T-helper 2 cell (primary cell): ENCODE results near the gene TBCD.

ENCODE experiments used
- DNase-seq, 5 experiments: peaks; one replicate each; pipeline versions ENCODE4 v3.0.0 to v3.0.0-alpha.2; 2012 to 2022

The TBCD gene

DNA sequence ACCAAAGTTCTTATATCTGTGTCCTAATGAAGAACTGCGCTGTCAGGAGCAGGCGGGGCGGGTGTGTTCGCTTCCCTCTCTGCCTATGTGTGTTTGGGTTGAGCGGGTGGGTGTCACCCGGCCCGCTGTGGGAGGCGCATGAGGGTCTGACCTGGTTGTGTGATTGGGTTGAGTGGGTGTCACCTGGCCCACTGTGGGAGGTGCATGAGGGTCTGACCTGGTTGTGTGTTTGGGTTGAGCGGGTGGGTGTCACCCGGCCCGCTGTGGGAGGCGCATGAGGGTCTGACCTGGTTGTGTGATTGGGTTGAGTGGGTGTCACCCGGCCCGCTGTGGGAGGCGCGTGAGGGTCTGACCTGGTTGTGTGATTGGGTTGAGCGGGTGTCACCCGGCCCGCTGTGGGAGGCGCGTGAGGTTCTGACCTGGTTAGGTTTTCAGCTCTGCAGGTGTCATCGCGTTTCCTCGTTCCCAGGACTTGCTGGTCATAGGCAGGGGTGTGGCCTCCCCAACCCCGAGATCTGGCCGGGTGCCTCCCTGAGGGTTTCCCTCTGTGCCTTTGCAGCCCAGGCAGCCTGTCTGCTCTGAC is 157.5 kb downstream of the TBCD start:
- DNase-seq, result peak in 1 of 5 experiments; percentile 94

GRCh38 chr17:82910041-82910481 is 158.2 kb downstream of the TBCD start:
- DNase-seq, result no peak

- no peak for DNase-seq
These were observed 158.9 kb downstream of the TBCD start for GRCh38 chr17:82910770-82911169.

DNA sequence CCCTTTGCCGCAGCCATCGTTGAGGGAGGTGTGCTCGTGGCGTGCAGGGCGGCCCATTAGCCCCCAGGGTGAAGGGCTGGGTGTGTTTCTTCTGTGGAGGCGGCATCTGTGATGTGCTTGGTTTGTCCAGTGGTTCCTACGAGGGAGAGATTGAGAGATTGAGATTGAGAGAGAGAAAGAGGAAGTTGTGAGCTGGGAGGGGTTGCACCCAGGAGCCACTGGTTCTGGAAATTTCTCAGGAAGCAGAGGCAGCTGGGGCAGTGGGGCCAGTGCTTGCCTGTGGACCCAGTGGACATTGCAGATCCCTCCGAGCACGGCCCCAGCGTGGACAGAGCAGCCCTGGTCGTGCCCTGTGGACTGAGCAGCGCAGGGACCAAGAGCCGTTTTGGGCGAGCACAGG is 160.0 kb downstream of the TBCD start:
- DNase-seq, result no peak

DNA sequence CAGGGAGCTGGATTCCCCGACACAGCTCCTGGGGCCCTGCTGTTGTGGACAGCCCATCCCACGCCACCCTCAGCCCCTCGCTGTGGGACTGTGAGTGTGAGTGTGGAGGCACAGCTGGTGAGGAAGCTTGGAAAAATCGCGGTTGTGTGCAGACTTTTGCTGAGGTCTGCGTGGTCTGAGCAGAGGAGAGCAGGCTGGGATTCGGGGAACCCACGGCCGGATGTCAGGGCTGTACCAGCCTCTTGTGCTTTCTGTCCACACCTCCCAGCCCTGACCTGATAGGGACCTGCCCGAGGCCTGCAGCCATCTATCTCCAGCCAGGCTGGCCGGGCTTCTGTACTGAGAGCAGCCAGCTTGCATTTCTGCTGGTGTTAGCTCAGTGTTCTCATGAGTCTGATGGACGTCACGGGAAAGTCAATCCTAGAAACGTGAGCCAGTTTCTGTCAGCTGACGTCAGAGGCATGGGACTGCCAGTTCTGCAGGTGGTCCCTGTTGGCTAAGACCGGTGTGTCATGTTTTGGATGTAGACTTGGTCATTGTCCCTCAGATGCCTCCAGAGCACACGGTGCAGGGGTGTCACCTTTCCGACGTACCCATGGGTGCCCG is 160.7 kb downstream of the TBCD start:
- DNase-seq, result no peak

GRCh38 chr17:82913304-82914043 is 161.6 kb downstream of the TBCD start:
- DNase-seq, result no peak

GRCh38 chr17:82914375-82914774 is 162.5 kb downstream of the TBCD start:
- DNase-seq, result no peak

- no peak for DNase-seq
These were observed 163.3 kb downstream of the TBCD start for GRCh38 chr17:82915010-82915756.

DNA sequence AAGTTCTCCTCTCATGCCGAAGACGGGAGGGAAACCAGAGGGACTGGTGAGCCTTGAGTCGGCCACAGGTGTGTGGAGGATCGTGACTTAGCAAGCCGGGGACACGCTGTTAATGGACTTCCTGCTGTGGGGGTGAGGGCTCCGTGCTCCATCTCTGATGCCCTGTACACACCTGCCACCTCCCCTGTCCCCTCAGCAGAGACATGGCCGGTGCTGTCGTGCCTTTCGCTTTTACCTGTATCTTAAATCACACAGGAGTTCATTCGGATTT is 163.8 kb downstream of the TBCD start:
- no peak for DNase-seq

DNA sequence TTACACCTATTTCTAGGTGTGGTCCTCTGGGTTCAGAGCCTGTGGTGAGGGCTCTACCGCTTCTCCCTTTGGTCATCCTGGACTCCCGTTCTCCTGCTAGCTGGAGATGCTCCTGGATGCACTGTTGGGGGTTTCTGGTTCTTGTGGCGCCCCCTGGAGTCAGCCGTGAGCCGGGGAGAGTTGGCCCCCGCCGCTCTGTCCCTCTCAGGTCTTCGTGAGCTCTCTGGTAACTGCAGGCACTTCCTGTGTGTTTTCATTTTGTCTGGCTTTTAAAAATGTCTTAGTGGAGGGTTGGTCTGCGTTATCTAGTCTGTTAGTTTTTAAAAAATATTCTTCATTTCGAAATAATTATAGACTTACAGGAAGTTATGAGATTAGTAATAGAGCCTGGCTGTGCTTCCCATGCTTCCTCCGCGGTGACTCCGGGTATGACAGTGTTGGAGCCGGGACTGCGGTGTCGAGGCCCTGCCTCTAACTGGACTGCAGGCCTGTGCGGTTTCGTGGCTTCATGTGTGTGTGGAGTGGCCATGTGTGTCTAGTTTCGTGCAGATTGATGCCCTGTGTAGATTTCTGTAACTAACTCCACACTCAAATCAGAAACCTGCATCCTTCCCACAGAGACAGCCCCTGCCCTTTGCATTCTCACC is 166.0 kb downstream of the TBCD start:
- peak in 1 of 5 experiments; percentile 26 for DNase-seq

DNA sequence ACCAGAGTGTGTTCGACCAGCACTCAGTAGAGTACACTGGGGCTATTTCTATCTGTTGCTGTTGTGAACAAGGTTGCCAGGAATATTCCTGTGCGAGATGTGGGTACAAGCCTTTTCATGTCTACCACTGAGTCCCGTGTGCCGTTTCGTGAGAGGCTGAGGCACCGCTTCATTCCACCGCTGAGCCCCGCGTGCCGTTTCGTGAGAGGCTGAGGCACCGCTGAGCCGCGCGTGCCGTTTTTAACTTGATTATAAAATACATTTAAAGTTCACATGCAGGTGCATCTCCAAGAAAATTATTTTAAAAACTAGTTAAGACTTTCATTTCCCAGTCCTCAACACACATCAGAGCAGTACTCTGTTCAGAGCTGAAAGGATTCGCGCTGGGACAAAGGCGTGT is 166.6 kb downstream of the TBCD start:
- DNase-seq, result no peak

- no peak for DNase-seq
These were observed 168.3 kb downstream of the TBCD start for GRCh38 chr17:82920150-82920549.

DNA sequence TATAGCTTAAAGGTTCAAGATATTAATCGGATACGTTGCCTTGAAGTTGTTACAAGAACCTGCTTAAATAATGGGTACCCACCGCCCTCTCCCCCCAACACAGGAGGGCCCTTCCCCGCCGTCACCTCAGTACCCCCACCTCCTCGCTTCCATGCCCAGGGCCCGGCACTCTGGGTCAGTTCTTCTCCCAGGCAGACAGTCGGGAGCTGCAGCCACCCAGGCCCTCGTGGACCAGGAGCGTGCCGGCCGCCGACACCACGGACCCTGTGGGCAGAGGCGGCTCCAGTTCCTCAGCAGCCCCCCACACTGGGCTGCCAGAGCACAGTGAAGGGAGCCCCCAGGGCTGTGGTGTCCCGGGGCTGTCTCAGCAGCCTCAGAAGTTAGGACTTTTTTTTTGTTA is 168.8 kb downstream of the TBCD start:
- no peak for DNase-seq

DNA sequence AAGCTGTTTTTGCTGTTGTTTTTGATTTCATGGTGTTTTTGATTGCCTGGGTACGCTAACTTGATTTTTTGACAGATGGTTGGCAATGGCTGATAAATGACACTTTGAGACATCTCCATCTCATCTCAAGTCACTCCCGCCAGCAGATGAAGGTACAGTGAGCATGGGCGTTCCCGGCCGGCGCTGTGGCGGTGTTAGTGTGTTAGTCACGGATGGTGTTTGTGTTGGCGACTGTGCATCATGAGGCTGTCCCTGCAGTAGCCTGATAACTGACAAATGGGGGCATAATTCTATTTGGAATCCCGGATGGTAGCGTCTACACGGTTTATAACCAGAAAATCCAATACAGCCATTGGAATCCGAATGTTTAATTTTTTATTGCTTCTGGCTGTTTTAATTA is 169.6 kb downstream of the TBCD start:
- DNase-seq, result no peak

DNA sequence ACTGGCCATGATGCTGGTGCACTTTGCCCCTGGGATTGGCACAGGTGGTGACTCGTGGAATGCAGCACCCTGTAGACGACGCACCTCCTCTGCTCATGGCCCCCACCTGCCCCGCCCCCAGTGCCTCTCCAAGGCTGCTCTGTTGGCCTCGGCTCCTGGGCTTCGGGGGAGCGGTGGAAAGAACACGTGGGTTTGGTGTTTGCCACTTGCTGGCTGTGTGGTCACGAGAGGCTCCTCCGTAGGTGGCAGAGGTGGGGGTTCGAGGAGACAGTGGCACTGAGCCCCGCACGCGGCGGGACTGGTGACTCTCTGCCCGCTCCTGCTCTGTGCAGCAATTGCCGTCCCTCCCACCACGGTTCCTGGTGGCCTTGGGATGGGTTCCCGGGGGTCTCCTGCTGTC is 170.8 kb downstream of the TBCD start:
- no peak for DNase-seq

GRCh38 chr17:82923366-82924113 is 171.7 kb downstream of the TBCD start:
- no peak for DNase-seq

- DNase-seq, result no peak
These were observed 172.3 kb downstream of the TBCD start for GRCh38 chr17:82924214-82924613.

DNA sequence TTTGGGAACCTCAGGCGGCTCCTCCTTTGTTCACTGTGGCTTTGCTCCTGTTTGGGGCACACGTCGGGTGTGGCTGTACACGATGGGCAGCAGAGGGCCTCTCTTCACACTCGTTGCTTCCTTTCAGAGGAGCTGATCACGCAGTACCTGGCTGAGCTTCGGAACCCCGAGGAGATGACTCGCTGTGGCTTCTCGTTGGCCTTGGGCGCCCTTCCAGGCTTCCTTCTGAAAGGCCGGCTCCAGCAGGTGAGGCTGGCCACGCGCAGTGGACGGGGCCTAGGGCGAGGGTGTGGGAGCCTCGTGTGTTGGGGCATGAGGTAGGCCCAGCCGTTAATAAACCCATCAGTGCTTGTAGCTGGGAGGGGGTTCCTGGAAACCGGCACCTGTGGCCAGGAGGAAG is 172.9 kb downstream of the TBCD start:
- no peak for DNase-seq

- DNase-seq, result no peak
These were observed 173.5 kb downstream of the TBCD start for GRCh38 chr17:82925336-82925735.

- no peak for DNase-seq
These were observed 174.2 kb downstream of the TBCD start for GRCh38 chr17:82926081-82926480.

DNA sequence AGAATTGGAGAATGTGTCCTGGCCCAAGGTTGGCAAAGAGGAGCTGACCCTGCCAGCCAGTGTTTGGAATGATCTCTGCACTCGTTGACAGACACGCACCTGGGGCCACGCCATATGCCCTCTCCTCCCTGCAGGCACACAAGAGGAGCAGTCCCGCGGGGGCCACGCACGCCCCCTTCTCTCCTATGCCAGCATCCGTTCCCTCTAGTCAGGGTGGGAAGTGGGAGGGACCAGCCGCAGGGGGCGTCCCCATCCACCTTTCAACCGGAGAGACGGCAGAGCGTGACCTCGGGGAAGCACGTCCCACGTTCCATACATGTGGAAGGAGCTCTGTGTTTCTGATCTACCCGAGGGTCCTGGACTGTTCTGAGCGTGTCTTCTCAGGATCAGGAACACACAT is 174.9 kb downstream of the TBCD start:
- DNase-seq, result no peak

DNA sequence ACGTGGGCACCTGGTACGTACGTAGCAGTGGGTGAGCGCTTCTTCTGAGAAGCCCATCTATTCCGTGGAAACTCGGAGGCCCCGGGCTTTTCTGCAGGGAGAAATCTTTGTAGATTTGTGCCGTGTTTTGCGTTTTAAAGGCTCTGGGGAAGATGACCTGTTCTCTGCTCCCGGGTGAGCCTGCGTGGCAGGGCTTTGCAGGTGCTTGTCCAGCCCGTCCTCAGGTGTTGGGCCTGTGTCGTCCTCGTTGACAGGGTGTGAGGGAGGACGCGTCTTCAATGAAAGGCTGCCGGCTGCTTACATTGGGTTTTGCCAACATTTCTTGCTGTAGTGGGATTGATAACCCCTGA is 175.4 kb downstream of the TBCD start:
- no peak for DNase-seq
